PC-3 (cell line): ENCODE measurements around the gene SERPINB5.

Experiments used
- CTCF ChIP-seq: fragments of 300-600 bp; sonication (generic); conservative IDR thresholded peaks from 2 replicates; pipeline ENCODE4 v1.5.1; 2017; ENCODE audit warnings: antibody characterized with exemption, low read depth, mild to moderate bottlenecking, low read length
- EZH2 ChIP-seq: fragments of 300-600 bp; sonication (generic); IDR thresholded peaks from one replicate; pipeline ENCODE4 v1.6.1; 2017; ENCODE audit warnings: antibody characterized with exemption, mild to moderate bottlenecking, low read length; ENCODE audit not compliant: unreplicated experiment
- EZH2phosphoT487 ChIP-seq: fragments of 300-600 bp; sonication (generic); IDR thresholded peaks from 2 replicates; pipeline ENCODE4 v1.6.1; 2018; ENCODE audit warnings: mild to moderate bottlenecking, antibody characterized with exemption, low read length, borderline replicate concordance

- no peak for TF ChIP-seq CTCF
- no peak for TF ChIP-seq EZH2phosphoT487
- TF ChIP-seq EZH2 = no peak
Measured at GRCh38 chr18:63551769-63552168, 75.0 kb downstream of the SERPINB5 start.
